GM23338 (cell line): Measurements from ENCODE around the gene PRSS27. TPM values are rescaled to one million over a fixed set of nuclear protein-coding genes. Genes with fewer than 3 reads are reported as not detected.

Source experiments
- ATAC-seq: fragments of 200-7000 bp; cut with Tn5 transposase; 3 replicates; pipeline ENCODE4 v1.9.1; 2020
- DNase-seq: peaks from one replicate; pipeline ENCODE4 v3.0.0-alpha.2; 2015; ENCODE audit warnings: low spot score
- H2AFZ ChIP-seq: fragments of 200-600 bp; sonication (generic); 2 replicates; pipeline ENCODE4 v1.8.0; 2016; ENCODE audit warnings: antibody characterized with exemption, mild to moderate bottlenecking, moderate library complexity
- H3F3A ChIP-seq: fragments of 200-600 bp; sonication (generic); replicated peaks from 2 replicates; pipeline ENCODE4 v1.8.0; 2017; ENCODE audit warnings: antibody characterized with exemption, mixed run types, low read depth
- H3K27ac ChIP-seq: fragments of 200-600 bp; sonication (generic); 2 replicates; pipeline ENCODE4 v1.6.1; 2016; ENCODE audit warnings: low read depth
- H3K27me3 ChIP-seq: fragments of 200-600 bp; sonication (generic); 2 replicates; pipeline ENCODE4 v1.8.0; 2016; ENCODE audit warnings: mild to moderate bottlenecking, mixed run types, moderate library complexity; ENCODE audit not compliant: insufficient read depth
- H3K36me3 ChIP-seq: fragments of 200-600 bp; sonication (generic); 2 replicates; pipeline ENCODE4 v1.8.0; 2016; ENCODE audit warnings: mild to moderate bottlenecking; ENCODE audit not compliant: insufficient read depth
- H3K4me1 ChIP-seq: fragments of 200-600 bp; sonication (generic); 2 replicates; pipeline ENCODE4 v1.8.0; 2016; ENCODE audit warnings: mild to moderate bottlenecking, moderate library complexity; ENCODE audit not compliant: insufficient read depth
- H3K4me2 ChIP-seq: fragments of 200-600 bp; sonication (generic); 2 replicates; pipeline ENCODE4 v1.7.1; 2017; ENCODE audit warnings: mixed run types
- H3K4me3 ChIP-seq: fragments of 200-600 bp; sonication (generic); 2 replicates; pipeline ENCODE4 v1.6.1; 2016; ENCODE audit warnings: mixed run types
- H3K79me2 ChIP-seq: fragments of 200-600 bp; sonication (generic); replicated peaks from 2 replicates; pipeline ENCODE4 v1.8.0; 2017; ENCODE audit warnings: mild to moderate bottlenecking; ENCODE audit not compliant: insufficient read depth
- H3K9me2 ChIP-seq: fragments of 200-600 bp; sonication (generic); 2 replicates; pipeline ENCODE4 v1.8.0; 2017; ENCODE audit not compliant: insufficient read depth
- H4K20me1 ChIP-seq: fragments of 200-600 bp; sonication (generic); replicated peaks from 2 replicates; pipeline ENCODE4 v1.8.0; 2017; ENCODE audit warnings: mild to moderate bottlenecking; ENCODE audit not compliant: insufficient read depth
- H3K27ac Mint-ChIP-seq: 2 replicates; pipeline ENCODE4 v1.8.0; 2020; ENCODE audit warnings: inconsistent platforms, mild to moderate bottlenecking, moderate library complexity, mixed read lengths
- H3K27me3 Mint-ChIP-seq: 3 replicates; pipeline ENCODE4 v1.8.0; 2022; ENCODE audit warnings: low read depth, mild to moderate bottlenecking, moderate library complexity, mixed read lengths, inconsistent platforms; ENCODE audit not compliant: insufficient read depth, poor library complexity
- H3K36me3 Mint-ChIP-seq: 3 replicates; pipeline ENCODE4 v1.8.0; 2021; ENCODE audit warnings: low read depth, mild to moderate bottlenecking, inconsistent platforms, moderate library complexity, mixed read lengths
- H3K4me1 Mint-ChIP-seq: 3 replicates; pipeline ENCODE4 v1.8.0; 2020; ENCODE audit warnings: mild to moderate bottlenecking, inconsistent platforms, mixed read lengths
- H3K4me3 Mint-ChIP-seq: 3 replicates; pipeline ENCODE4 v1.8.0; 2021; ENCODE audit warnings: moderate library complexity, mild to moderate bottlenecking, inconsistent platforms, mixed read lengths
- H3K9me3 Mint-ChIP-seq: 3 replicates; pipeline ENCODE4 v1.8.0; 2020; ENCODE audit warnings: moderate library complexity, mild to moderate bottlenecking, inconsistent platforms, mixed read lengths
- CREB1 ChIP-seq: fragments of 250-450 bp; sonication (Bioruptor Pico); IDR thresholded peaks from 2 replicates; pipeline ENCODE4 v1.5.0; 2020; ENCODE audit warnings: low read depth, mild to moderate bottlenecking, moderate library complexity
- EZH2 ChIP-seq: fragments of 200-600 bp; sonication (generic); IDR thresholded peaks from one replicate; pipeline ENCODE4 v1.8.0; 2017; ENCODE audit warnings: antibody characterized with exemption, mild to moderate bottlenecking, low read depth; ENCODE audit not compliant: unreplicated experiment
- EZH2phosphoT487 ChIP-seq: fragments of 200-600 bp; sonication (generic); IDR thresholded peaks from one replicate; pipeline ENCODE4 v1.8.1; 2018; ENCODE audit warnings: antibody characterized with exemption; ENCODE audit not compliant: unreplicated experiment
- JUNB ChIP-seq: IDR thresholded peaks from one replicate; pipeline ENCODE4 v1.6.1; 2016; ENCODE audit warnings: antibody characterized with exemption; ENCODE audit not compliant: unreplicated experiment
- NANOG ChIP-seq: IDR thresholded peaks from 2 replicates; pipeline ENCODE4 v1.6.1; 2016; ENCODE audit warnings: antibody characterized with exemption, borderline replicate concordance
- POLR2AphosphoS5 ChIP-seq: IDR thresholded peaks from 2 replicates; pipeline ENCODE4 v1.6.1; 2016; ENCODE audit warnings: antibody characterized with exemption, low read depth
- REST ChIP-seq: IDR thresholded peaks from one replicate; pipeline ENCODE4 v1.6.1; 2018; ENCODE audit warnings: antibody characterized with exemption; ENCODE audit not compliant: unreplicated experiment
- STAT1 ChIP-seq: IDR thresholded peaks from one replicate; pipeline ENCODE4 v1.6.1; 2016; ENCODE audit warnings: antibody characterized with exemption; ENCODE audit not compliant: unreplicated experiment
- ZNF331 ChIP-seq: fragments of 250-450 bp; sonication (Bioruptor Pico); IDR thresholded peaks from 2 replicates; pipeline ENCODE4 v1.5.0; 2020; ENCODE audit warnings: low read depth, mild to moderate bottlenecking, moderate library complexity
- polyA plus RNA-seq: library from polyadenylated mRNA; unstranded; fragments of >200 nt; fragmentation: Nextera tagmentation; extraction: Ambion mirVana; gene quantifications from 2 replicates; pipeline ENCODE4 v1.2.1, GENCODE V29; 2016
- total RNA-seq: library from RNA; depleted of rRNA; stranded (reverse); fragments of >200 nt; shearing (Covaris generic); gene quantifications from 2 replicates; pipeline ENCODE4 v1.2.3, GENCODE V29; 2014
- TF ChIP-seq, protein P1 (sequence below): fragments of 250-450 bp; sonication (Bioruptor Pico); IDR thresholded peaks from 2 replicates; pipeline ENCODE4 v1.5.0; 2020; ENCODE audit warnings: mild to moderate bottlenecking, moderate library complexity
- TF ChIP-seq, protein P2 (sequence below): IDR thresholded peaks from 2 replicates; pipeline ENCODE4 v1.6.1; 2016; ENCODE audit warnings: antibody characterized with exemption
- TF ChIP-seq, protein P3 (sequence below), 2 experiments: fragments of 200-600 bp in 1 of 2; sonication (generic) in 1 of 2; conservative IDR thresholded peaks; 2 replicates each; pipeline versions ENCODE4 v1.5.1 to v1.6.1; 2016 to 2017; ENCODE audit warnings: antibody characterized with exemption in 2 of 2, low read depth in 2 of 2, mild to moderate bottlenecking in 2 of 2, moderate library complexity in 1 of 2

Gene PRSS27
- total and polyA plus RNA-seq, 2 experiments from 2014 or later: 0.73 to 1.6 TPM

GRCh38 chr16:2706085-2706484 lies 13.9 kb downstream of the PRSS27 start:
- Mint-ChIP-seq H3K4me1 (no peaks in the 10 kb centered on the region), H3K27ac (no peak overlapping the region), H3K36me3 (peaks cover 12% of the 10 kb centered on the region; the same call in 2 of the 3 replicates), H3K27me3 (peaks cover 3% of the 10 kb centered on the region), H3K4me3 (no peak overlapping the region), H3K9me3 (no peaks in the 10 kb centered on the region)
- Histone ChIP-seq H3K79me2 (no peaks in the 10 kb centered on the region), H3K4me2 (no peak overlapping the region), H3K4me3 (no peak overlapping the region), H3K27ac (no peak overlapping the region), H3K9me2 (no peaks in the 10 kb centered on the region), H3K36me3 (0 out of 2 replicates have a peak, but pooled peaks cover 5% of the 10 kb centered on the region), H3F3A (no peaks in the 10 kb centered on the region; the same call in 1 of the 2 replicates), H4K20me1 (no peaks in the 10 kb centered on the region; the same call in 1 of the 2 replicates), H3K4me1 (no peaks in the 10 kb centered on the region), H3K27me3 (no peaks in the 10 kb centered on the region), H2AFZ (no peak overlapping the region)
- DNase-seq (no peak), ATAC-seq (no peak)
- TF ChIP-seq, protein P1, sequence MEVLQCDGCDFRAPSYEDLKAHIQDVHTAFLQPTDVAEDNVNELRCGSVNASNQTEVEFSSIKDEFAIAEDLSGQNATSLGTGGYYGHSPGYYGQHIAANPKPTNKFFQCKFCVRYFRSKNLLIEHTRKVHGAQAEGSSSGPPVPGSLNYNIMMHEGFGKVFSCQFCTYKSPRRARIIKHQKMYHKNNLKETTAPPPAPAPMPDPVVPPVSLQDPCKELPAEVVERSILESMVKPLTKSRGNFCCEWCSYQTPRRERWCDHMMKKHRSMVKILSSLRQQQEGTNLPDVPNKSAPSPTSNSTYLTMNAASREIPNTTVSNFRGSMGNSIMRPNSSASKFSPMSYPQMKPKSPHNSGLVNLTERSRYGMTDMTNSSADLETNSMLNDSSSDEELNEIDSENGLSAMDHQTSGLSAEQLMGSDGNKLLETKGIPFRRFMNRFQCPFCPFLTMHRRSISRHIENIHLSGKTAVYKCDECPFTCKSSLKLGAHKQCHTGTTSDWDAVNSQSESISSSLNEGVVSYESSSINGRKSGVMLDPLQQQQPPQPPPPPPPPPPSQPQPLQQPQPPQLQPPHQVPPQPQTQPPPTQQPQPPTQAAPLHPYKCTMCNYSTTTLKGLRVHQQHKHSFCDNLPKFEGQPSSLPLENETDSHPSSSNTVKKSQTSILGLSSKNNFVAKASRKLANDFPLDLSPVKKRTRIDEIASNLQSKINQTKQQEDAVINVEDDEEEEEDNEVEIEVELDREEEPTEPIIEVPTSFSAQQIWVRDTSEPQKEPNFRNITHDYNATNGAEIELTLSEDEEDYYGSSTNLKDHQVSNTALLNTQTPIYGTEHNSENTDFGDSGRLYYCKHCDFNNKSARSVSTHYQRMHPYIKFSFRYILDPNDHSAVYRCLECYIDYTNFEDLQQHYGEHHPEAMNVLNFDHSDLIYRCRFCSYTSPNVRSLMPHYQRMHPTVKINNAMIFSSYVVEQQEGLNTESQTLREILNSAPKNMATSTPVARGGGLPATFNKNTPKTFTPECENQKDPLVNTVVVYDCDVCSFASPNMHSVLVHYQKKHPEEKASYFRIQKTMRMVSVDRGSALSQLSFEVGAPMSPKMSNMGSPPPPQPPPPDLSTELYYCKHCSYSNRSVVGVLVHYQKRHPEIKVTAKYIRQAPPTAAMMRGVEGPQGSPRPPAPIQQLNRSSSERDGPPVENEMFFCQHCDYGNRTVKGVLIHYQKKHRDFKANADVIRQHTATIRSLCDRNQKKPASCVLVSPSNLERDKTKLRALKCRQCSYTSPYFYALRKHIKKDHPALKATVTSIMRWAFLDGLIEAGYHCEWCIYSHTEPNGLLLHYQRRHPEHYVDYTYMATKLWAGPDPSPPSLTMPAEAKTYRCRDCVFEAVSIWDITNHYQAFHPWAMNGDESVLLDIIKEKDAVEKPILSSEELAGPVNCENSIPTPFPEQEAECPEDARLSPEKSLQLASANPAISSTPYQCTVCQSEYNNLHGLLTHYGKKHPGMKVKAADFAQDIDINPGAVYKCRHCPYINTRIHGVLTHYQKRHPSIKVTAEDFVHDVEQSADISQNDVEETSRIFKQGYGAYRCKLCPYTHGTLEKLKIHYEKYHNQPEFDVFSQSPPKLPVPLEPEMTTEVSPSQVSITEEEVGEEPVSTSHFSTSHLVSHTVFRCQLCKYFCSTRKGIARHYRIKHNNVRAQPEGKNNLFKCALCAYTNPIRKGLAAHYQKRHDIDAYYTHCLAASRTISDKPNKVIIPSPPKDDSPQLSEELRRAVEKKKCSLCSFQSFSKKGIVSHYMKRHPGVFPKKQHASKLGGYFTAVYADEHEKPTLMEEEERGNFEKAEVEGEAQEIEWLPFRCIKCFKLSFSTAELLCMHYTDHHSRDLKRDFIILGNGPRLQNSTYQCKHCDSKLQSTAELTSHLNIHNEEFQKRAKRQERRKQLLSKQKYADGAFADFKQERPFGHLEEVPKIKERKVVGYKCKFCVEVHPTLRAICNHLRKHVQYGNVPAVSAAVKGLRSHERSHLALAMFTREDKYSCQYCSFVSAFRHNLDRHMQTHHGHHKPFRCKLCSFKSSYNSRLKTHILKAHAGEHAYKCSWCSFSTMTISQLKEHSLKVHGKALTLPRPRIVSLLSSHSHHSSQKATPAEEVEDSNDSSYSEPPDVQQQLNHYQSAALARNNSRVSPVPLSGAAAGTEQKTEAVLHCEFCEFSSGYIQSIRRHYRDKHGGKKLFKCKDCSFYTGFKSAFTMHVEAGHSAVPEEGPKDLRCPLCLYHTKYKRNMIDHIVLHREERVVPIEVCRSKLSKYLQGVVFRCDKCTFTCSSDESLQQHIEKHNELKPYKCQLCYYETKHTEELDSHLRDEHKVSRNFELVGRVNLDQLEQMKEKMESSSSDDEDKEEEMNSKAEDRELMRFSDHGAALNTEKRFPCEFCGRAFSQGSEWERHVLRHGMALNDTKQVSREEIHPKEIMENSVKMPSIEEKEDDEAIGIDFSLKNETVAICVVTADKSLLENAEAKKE: no peak
- TF ChIP-seq, protein P2, sequence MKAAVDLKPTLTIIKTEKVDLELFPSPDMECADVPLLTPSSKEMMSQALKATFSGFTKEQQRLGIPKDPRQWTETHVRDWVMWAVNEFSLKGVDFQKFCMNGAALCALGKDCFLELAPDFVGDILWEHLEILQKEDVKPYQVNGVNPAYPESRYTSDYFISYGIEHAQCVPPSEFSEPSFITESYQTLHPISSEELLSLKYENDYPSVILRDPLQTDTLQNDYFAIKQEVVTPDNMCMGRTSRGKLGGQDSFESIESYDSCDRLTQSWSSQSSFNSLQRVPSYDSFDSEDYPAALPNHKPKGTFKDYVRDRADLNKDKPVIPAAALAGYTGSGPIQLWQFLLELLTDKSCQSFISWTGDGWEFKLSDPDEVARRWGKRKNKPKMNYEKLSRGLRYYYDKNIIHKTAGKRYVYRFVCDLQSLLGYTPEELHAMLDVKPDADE: no peak
- no peak for TF ChIP-seq REST
- TF ChIP-seq, protein P3, sequence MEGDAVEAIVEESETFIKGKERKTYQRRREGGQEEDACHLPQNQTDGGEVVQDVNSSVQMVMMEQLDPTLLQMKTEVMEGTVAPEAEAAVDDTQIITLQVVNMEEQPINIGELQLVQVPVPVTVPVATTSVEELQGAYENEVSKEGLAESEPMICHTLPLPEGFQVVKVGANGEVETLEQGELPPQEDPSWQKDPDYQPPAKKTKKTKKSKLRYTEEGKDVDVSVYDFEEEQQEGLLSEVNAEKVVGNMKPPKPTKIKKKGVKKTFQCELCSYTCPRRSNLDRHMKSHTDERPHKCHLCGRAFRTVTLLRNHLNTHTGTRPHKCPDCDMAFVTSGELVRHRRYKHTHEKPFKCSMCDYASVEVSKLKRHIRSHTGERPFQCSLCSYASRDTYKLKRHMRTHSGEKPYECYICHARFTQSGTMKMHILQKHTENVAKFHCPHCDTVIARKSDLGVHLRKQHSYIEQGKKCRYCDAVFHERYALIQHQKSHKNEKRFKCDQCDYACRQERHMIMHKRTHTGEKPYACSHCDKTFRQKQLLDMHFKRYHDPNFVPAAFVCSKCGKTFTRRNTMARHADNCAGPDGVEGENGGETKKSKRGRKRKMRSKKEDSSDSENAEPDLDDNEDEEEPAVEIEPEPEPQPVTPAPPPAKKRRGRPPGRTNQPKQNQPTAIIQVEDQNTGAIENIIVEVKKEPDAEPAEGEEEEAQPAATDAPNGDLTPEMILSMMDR (conservative IDR thresholded peaks at IDR 0.05; ENCODE audit: low read depth in 2 of 2): no peak
- no peak for TF ChIP-seq ZNF331
- TF ChIP-seq NANOG: no peak
- no peak for TF ChIP-seq POLR2AphosphoS5
- TF ChIP-seq JUNB: no peak
- no peak for TF ChIP-seq STAT1
- TF ChIP-seq EZH2: no peak
- TF ChIP-seq EZH2phosphoT487: no peak
- no peak for TF ChIP-seq CREB1 (CRISPR knock-in tag)
